Lower leg skin (tissue), 3 donors: ENCODE results near the gene MZB1.

Experiments
- CTCF ChIP-seq, 3 donors: fragments of 450-650 bp; IDR thresholded peaks; one replicate each; pipeline ENCODE4 v1.5.1; 2016; ENCODE audit warnings: antibody characterized with exemption in 3 of 3, mild to moderate bottlenecking in 3 of 3, moderate library complexity in 2 of 3
- POLR2A ChIP-seq, 2 donors: fragments of 450-650 bp; IDR thresholded peaks; one replicate each; pipeline ENCODE4 v1.6.1; 2016 to 2017; ENCODE audit warnings: antibody characterized with exemption in 2 of 2, mild to moderate bottlenecking in 1 of 2, moderate library complexity in 1 of 2

GRCh38 chr5:139368613-139369012 lies 21.1 kb downstream of the MZB1 start:
- TF ChIP-seq CTCF (IDR thresholded peaks at IDR 0.05) (no peak), POLR2A (IDR thresholded peaks at IDR 0.05) (no peak)
